Immature natural killer cell (primary cell): ENCODE measurements around the gene NFATC1. TPM values are rescaled to one million over a fixed set of nuclear protein-coding genes. Genes with fewer than 3 reads are reported as not detected.
A peak's percentile ranks its signal among the peaks of the same experiment; 100 is the strongest.

Source experiments
- DNase-seq, 3 donors: peaks; one replicate each; pipeline ENCODE4 v3.0.0; 2022; ENCODE audit warnings: mixed read lengths in 1 of 3
- H3K27ac Mint-ChIP-seq, 6 donors: one replicate each; pipeline ENCODE4 v1.8.0; 2020; ENCODE audit warnings: mixed read lengths in 6 of 6, mild to moderate bottlenecking in 5 of 6, inconsistent platforms in 4 of 6, moderate library complexity in 3 of 6
- H3K27me3 Mint-ChIP-seq, 3 donors: one replicate each; pipeline ENCODE4 v1.8.0; 2020 to 2021; ENCODE audit warnings: low read depth in 3 of 3, mild to moderate bottlenecking in 3 of 3, mixed read lengths in 3 of 3, moderate library complexity in 3 of 3, inconsistent platforms in 1 of 3
- H3K36me3 Mint-ChIP-seq, 3 donors: one replicate each; pipeline ENCODE4 v1.8.0; 2020; ENCODE audit warnings: mixed read lengths in 3 of 3, inconsistent platforms in 2 of 3, mild to moderate bottlenecking in 2 of 3
- H3K4me1 Mint-ChIP-seq, 2 donors: one replicate each; pipeline ENCODE4 v1.8.0; 2020; ENCODE audit warnings: inconsistent platforms in 2 of 2, mild to moderate bottlenecking in 2 of 2, mixed read lengths in 2 of 2, moderate library complexity in 1 of 2
- H3K4me3 Mint-ChIP-seq, 5 donors: one replicate each; pipeline ENCODE4 v1.8.0; 2020; ENCODE audit warnings: mild to moderate bottlenecking in 5 of 5, mixed read lengths in 5 of 5, inconsistent platforms in 3 of 5, moderate library complexity in 3 of 5
- H3K9me3 Mint-ChIP-seq, 6 donors: one replicate each; pipeline ENCODE4 v1.8.0; 2020; ENCODE audit warnings: mild to moderate bottlenecking in 6 of 6, mixed read lengths in 6 of 6, inconsistent platforms in 4 of 6, moderate library complexity in 3 of 6
- polyA plus RNA-seq, 3 donors: library from polyadenylated mRNA; unstranded; fragments of 300-500 nt; fragmentation: Illumina TruSeq; gene quantifications; one replicate each; pipeline ENCODE4 v1.2.3, GENCODE V29; 2021

The NFATC1 gene
- polyA plus RNA-seq, 3 donors from 2014 or later: 3.1 to 17.6 (median 8.9) TPM

GRCh38 chr18:79442508-79443221 lies 46.9 kb downstream of the NFATC1 start:
- H3K27ac Mint-ChIP-seq: no peak overlapping the region
- H3K9me3 Mint-ChIP-seq: no peaks in the 10 kb centered on the region
- no peak for DNase-seq
- H3K36me3 Mint-ChIP-seq: no peaks in the 10 kb centered on the region
- H3K4me1 Mint-ChIP-seq: peaks cover 14 to 15% of the 10 kb centered on the region in 2 donors
- peaks cover 0 to 2% (median 0%) of the 10 kb centered on the region in 3 donors for H3K27me3 Mint-ChIP-seq
- no peak overlapping the region for H3K4me3 Mint-ChIP-seq

DNA sequence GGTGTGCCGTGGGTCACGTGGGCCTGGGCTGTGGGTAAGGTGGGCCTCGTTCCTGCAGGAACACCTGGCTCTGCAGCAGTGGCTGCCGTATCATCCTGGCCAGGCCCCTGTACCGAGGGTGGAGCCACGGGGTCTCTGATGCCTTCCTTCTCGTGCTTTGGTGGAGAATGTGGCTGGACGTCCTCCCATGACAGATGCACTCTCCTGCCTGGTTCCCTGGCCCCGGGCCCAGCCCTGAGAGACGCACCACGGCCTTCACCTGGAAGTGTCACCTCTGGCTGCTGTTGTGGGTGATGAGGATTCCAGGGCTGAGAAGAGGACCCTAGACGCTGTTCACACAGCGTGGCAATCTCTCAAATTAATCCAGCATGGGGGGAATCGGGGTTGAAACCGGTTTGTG lies 49.5 kb downstream of the NFATC1 start:
- H3K36me3 Mint-ChIP-seq: peaks cover 0 to 3% (median 0%) of the 10 kb centered on the region in 3 donors
- no peak for DNase-seq
- peaks cover 5 to 8% of the 10 kb centered on the region in 2 donors for H3K4me1 Mint-ChIP-seq
- peaks cover 0 to 2% (median 0%) of the 10 kb centered on the region in 3 donors for H3K27me3 Mint-ChIP-seq
- H3K9me3 Mint-ChIP-seq: no peaks in the 10 kb centered on the region
- H3K27ac Mint-ChIP-seq: peak overlapping the region in 1 of 6 donors; percentile 45
- H3K4me3 Mint-ChIP-seq: no peak overlapping the region

- Mint-ChIP-seq H3K27me3 (peaks cover 0 to 2% (median 0%) of the 10 kb centered on the region in 3 donors), H3K9me3 (no peaks in the 10 kb centered on the region), H3K4me1 (peaks cover 5 to 8% of the 10 kb centered on the region in 2 donors), H3K27ac (peak overlapping the region in 1 of 6 donors; percentile 64), H3K36me3 (peaks cover 0 to 3% (median 0%) of the 10 kb centered on the region in 3 donors), H3K4me3 (no peak overlapping the region)
- DNase-seq: no peak
Observed at GRCh38 chr18:79445696-79446561, 50.2 kb downstream of the NFATC1 start.

- no peak overlapping the region for H3K4me3 Mint-ChIP-seq
- H3K4me1 Mint-ChIP-seq: peaks cover 3 to 8% of the 10 kb centered on the region in 2 donors
- peaks cover 0 to 2% (median 0%) of the 10 kb centered on the region in 3 donors for H3K27me3 Mint-ChIP-seq
- H3K27ac Mint-ChIP-seq: no peak overlapping the region
- peaks cover 0 to 7% (median 0%) of the 10 kb centered on the region in 3 donors for H3K36me3 Mint-ChIP-seq
- DNase-seq: no peak
- H3K9me3 Mint-ChIP-seq: no peaks in the 10 kb centered on the region
Observed at GRCh38 chr18:79446931-79447330, 51.2 kb downstream of the NFATC1 start.

DNA sequence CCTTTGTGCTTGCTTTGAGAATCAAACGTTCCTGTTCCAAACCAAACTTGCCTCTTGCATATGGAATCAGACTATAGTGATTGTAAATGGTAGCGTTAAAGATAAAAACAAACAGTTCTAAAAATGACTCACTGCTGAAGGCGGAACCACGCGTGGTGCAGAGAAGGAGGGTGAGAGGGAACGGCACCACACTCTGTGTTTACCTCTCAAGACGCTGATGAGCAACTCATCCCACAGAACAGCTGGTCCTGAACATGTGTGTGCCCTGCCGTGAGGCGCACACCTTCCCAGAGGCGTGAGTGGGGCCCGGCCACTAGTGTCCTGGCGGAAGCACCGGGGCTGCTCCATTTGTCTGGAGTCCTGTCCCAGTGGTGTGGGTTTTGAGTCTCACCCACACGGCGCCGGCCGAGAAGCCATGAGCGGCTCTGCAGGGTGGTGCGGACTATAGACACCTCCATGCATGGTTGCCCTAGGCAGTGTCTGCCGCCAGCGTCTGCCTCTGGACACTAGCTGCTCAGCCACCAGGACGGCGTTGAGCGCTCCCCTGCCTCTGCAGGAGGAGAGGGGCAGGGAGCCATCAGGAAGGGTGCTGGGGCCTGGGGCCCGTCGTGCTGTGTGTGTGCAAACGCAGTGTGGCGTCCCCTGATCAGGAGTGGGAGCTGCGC lies 52.1 kb downstream of the NFATC1 start:
- H3K9me3 Mint-ChIP-seq: no peaks in the 10 kb centered on the region
- peaks cover 0 to 7% (median 0%) of the 10 kb centered on the region in 3 donors for H3K36me3 Mint-ChIP-seq
- H3K27me3 Mint-ChIP-seq: peaks cover 0 to 2% (median 0%) of the 10 kb centered on the region in 3 donors
- H3K4me1 Mint-ChIP-seq: peaks cover 3 to 8% of the 10 kb centered on the region in 2 donors
- no peak overlapping the region for H3K4me3 Mint-ChIP-seq
- peak overlapping the region in 1 of 6 donors; percentile 13 for H3K27ac Mint-ChIP-seq
- DNase-seq: no peak

DNA sequence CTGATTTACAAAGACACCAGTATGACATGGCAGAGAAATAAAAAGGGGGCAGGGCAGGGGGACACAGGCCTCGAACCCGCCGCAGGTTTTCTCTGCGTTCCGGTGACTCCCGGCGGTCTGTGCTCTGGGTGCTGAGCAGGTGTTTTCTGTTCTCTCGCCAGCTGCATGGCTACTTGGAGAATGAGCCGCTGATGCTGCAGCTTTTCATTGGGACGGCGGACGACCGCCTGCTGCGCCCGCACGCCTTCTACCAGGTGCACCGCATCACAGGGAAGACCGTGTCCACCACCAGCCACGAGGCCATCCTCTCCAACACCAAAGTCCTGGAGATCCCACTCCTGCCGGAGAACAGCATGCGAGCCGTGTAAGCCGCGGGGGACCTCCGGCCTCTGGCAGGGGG lies 52.9 kb downstream of the NFATC1 start:
- H3K27me3 Mint-ChIP-seq: peaks cover 0 to 2% (median 0%) of the 10 kb centered on the region in 3 donors
- H3K27ac Mint-ChIP-seq: no peak overlapping the region
- no peak for DNase-seq
- no peaks in the 10 kb centered on the region for H3K9me3 Mint-ChIP-seq
- H3K4me3 Mint-ChIP-seq: no peak overlapping the region
- H3K4me1 Mint-ChIP-seq: peaks cover 3 to 8% of the 10 kb centered on the region in 2 donors
- peaks cover 0 to 7% (median 0%) of the 10 kb centered on the region in 3 donors for H3K36me3 Mint-ChIP-seq

GRCh38 chr18:79449551-79450288 lies 54.0 kb downstream of the NFATC1 start:
- Mint-ChIP-seq H3K4me3 (no peak overlapping the region), H3K9me3 (no peaks in the 10 kb centered on the region), H3K27ac (peak overlapping the region in 1 of 6 donors; percentile 58), H3K36me3 (peaks cover 0 to 7% (median 0%) of the 10 kb centered on the region in 3 donors), H3K4me1 (peaks cover 3 to 8% of the 10 kb centered on the region in 2 donors), H3K27me3 (peaks cover 0 to 2% (median 0%) of the 10 kb centered on the region in 3 donors)
- DNase-seq: no peak

DNA sequence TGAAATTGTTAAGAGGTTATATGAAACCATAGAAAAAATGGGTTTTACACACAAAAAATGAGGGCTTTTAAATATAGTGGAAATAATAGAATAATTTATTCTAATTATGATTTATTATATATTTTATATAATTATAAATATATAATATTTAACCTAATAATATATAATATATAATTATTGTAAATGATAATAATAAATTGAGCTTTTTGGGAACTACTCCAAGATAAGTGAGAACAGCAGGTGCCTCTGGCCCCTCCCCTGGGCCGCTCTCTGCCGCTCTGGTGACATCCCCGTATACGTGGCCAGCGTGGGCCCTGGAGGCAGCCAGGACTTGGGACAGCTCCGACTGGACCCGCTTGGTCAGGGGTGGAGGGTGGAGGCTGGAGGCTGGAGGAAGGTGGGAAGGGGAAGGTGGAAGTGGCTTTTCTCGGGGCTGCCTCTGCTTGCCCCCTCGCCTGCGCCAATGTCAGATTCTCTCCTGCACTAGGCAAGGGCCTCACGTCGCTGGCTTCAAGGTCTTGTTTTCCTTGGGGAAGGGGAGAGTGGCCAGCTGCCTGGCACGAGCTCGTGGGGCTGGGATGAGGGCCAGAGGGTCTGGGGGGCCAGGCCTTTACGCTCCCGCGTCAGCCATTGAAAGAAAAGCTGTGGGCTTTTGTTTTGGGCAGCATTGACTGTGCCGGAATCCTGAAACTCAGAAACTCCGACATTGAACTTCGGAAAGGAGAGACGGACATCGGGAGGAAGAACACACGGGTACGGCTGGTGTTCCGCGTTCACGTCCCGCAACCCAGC lies 54.8 kb downstream of the NFATC1 start:
- H3K4me3 Mint-ChIP-seq: no peak overlapping the region
- DNase-seq: no peak
- peaks cover 3 to 4% of the 10 kb centered on the region in 2 donors for H3K4me1 Mint-ChIP-seq
- H3K27me3 Mint-ChIP-seq: peaks cover 0 to 2% (median 0%) of the 10 kb centered on the region in 3 donors
- peaks cover 0 to 7% (median 0%) of the 10 kb centered on the region in 3 donors for H3K36me3 Mint-ChIP-seq
- no peaks in the 10 kb centered on the region for H3K9me3 Mint-ChIP-seq
- no peak overlapping the region for H3K27ac Mint-ChIP-seq

DNA sequence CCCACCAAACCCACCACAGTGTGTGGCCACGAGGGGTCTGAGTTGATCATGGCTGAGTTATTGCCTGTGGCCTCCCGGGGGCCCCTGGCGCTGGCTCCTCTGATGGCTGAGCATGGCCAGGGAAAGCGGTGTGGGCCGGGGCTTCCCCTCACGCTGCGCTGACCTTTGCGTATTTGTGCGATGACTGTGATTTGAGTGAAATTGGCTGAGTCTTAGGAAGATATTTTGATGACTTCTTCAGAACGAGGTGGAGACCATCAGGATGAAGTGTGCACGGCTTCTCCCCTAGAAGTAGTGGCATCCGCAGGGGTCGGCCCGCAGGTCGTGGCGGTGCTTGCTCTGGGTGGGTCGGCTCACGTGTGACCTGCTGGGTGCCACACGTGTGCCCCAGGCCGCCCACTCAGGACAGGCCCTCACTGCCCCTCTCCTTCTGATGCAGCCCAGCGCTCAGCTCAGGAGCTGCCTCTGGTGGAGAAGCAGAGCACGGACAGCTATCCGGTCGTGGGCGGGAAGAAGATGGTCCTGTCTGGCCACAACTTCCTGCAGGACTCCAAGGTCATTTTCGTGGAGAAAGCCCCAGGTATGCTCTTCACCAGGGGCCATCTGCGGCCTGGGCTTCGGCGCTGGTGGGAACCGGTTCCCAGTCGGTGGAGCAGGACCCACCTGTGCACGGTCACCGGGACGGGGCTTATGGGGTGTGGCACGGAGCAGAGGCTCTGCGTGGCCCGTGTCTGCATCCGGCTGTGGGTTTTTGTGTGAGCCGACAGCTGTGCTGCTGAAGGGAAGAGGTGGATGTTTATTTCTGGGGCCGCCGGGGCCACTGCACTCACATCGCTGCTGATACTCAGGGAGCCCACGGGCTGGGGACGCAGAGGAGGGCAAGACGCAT lies 55.8 kb downstream of the NFATC1 start:
- no peak overlapping the region for H3K27ac Mint-ChIP-seq
- H3K9me3 Mint-ChIP-seq: no peaks in the 10 kb centered on the region
- no peaks in the 10 kb centered on the region for H3K27me3 Mint-ChIP-seq
- H3K36me3 Mint-ChIP-seq: peaks cover 0 to 7% (median 0%) of the 10 kb centered on the region in 3 donors
- no peak overlapping the region for H3K4me3 Mint-ChIP-seq
- DNase-seq: no peak
- peaks cover 0 to 4% of the 10 kb centered on the region in 2 donors for H3K4me1 Mint-ChIP-seq

GRCh38 chr18:79452190-79452990 lies 56.7 kb downstream of the NFATC1 start:
- no peaks in the 10 kb centered on the region for H3K27me3 Mint-ChIP-seq
- no peak overlapping the region for H3K27ac Mint-ChIP-seq
- no peak for DNase-seq
- no peak overlapping the region for H3K4me3 Mint-ChIP-seq
- H3K9me3 Mint-ChIP-seq: no peaks in the 10 kb centered on the region
- peaks cover 0 to 7% (median 0%) of the 10 kb centered on the region in 3 donors for H3K36me3 Mint-ChIP-seq
- H3K4me1 Mint-ChIP-seq: peaks cover 0 to 3% of the 10 kb centered on the region in 2 donors

DNA sequence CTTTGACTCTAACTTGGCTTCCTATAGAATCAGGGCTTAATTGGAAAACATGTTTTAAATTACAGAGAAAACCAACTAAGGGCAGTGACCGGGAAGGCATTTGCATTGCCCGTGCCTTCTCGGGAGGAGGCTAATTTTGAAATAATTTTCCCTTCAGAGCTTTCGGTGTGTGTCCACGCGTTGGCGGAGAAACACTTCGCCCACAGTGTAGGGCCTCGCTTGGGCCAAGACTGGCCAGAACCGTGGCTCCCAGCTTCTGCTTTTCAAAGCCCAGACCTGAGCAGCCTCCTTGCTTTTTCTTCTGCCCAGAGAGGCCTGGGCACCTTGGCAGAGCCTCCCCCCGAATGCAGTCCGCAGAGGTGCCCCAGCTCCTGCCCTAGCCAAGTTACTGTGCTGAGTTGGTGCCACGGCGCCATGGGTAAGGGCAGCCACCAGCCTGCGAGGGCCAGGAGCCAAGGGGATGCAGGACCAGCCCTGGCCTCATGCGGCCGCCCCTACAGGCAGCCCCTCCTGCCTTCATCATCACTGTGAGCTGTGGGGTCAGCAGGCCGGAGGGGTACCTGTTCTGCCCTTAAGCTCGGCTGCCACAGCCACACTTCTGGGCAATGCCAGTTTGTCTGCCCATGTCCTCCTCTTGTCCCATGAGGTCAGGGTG lies 57.4 kb downstream of the NFATC1 start:
- no peak overlapping the region for H3K27ac Mint-ChIP-seq
- H3K36me3 Mint-ChIP-seq: peaks cover 0 to 7% (median 0%) of the 10 kb centered on the region in 3 donors
- H3K4me3 Mint-ChIP-seq: no peak overlapping the region
- H3K9me3 Mint-ChIP-seq: no peaks in the 10 kb centered on the region
- no peak for DNase-seq
- no peaks in the 10 kb centered on the region for H3K4me1 Mint-ChIP-seq
- no peaks in the 10 kb centered on the region for H3K27me3 Mint-ChIP-seq
